H9 (cell line): Measurements from ENCODE around the gene SH3GL1. TPM values are rescaled to one million over a fixed set of nuclear protein-coding genes. Genes with fewer than 3 reads are reported as not detected.

Source experiments
- DNase-seq: peaks from one replicate; pipeline ENCODE4 v3.0.0-alpha.2; 2017
- H2AFZ ChIP-seq: one replicate; pipeline ENCODE4 v1.6.1; 2013; ENCODE audit warnings: mild to moderate bottlenecking, low read length, control low read depth, moderate library complexity
- H2AK5ac ChIP-seq: 2 replicates; pipeline ENCODE4 v1.6.1; 2013; ENCODE audit warnings: low read length, control low read depth, mixed read lengths; ENCODE audit not compliant: insufficient read length
- H2BK120ac ChIP-seq: one replicate; pipeline ENCODE4 v1.6.1; 2013; ENCODE audit warnings: low read depth, mild to moderate bottlenecking, low read length, control low read depth, inconsistent platforms; ENCODE audit not compliant: poor library complexity, severe bottlenecking
- H2BK12ac ChIP-seq: 2 replicates; pipeline ENCODE4 v1.6.1; 2013; ENCODE audit warnings: low read length, control low read depth, mixed read lengths, low read depth; ENCODE audit not compliant: insufficient read length
- H2BK15ac ChIP-seq: 2 replicates; pipeline ENCODE4 v1.6.1; 2013; ENCODE audit warnings: low read depth, low read length, control low read depth
- H2BK20ac ChIP-seq: one replicate; pipeline ENCODE4 v1.6.1; 2013; ENCODE audit warnings: low read depth, mild to moderate bottlenecking, low read length, control low read depth, inconsistent platforms; ENCODE audit not compliant: poor library complexity, severe bottlenecking
- H2BK5ac ChIP-seq: 2 replicates; pipeline ENCODE4 v1.6.1; 2013; ENCODE audit warnings: low read length, control low read depth, mixed read lengths; ENCODE audit not compliant: insufficient read length
- H3K14ac ChIP-seq: 2 replicates; pipeline ENCODE4 v1.6.1; 2013; ENCODE audit warnings: low read length, control low read depth; ENCODE audit not compliant: insufficient read depth
- H3K18ac ChIP-seq: 2 replicates; pipeline ENCODE4 v1.6.1; 2013; ENCODE audit warnings: low read depth, mild to moderate bottlenecking, mixed read lengths, low read length, control low read depth; ENCODE audit not compliant: insufficient read length
- H3K23ac ChIP-seq: 2 replicates; pipeline ENCODE4 v1.6.1; 2013; ENCODE audit warnings: low read length, control low read depth, mixed read lengths, low read depth; ENCODE audit not compliant: insufficient read length
- H3K23me2 ChIP-seq: 2 replicates; pipeline ENCODE4 v1.6.1; 2013; ENCODE audit warnings: low read depth, mild to moderate bottlenecking, mixed read lengths, low read length, control low read depth; ENCODE audit not compliant: insufficient read length, poor library complexity, severe bottlenecking
- H3K27ac ChIP-seq: 2 replicates; pipeline ENCODE4 v1.5.1; 2013; ENCODE audit warnings: low read length, control low read depth, mixed read lengths, low read depth; ENCODE audit not compliant: insufficient read length
- H3K27me3 ChIP-seq: 2 replicates; pipeline ENCODE4 v1.6.1; 2013; ENCODE audit warnings: low read length, control low read depth, inconsistent platforms; ENCODE audit not compliant: insufficient read depth
- H3K4ac ChIP-seq: 2 replicates; pipeline ENCODE4 v1.6.1; 2013; ENCODE audit warnings: low read depth, mild to moderate bottlenecking, control low read depth, inconsistent platforms, low read length, moderate library complexity
- H3K4me1 ChIP-seq: 2 replicates; pipeline ENCODE4 v1.6.1; 2013; ENCODE audit warnings: low read length, control low read depth, inconsistent platforms; ENCODE audit not compliant: insufficient read depth
- H3K4me2 ChIP-seq: 2 replicates; pipeline ENCODE4 v1.6.1; 2013; ENCODE audit warnings: low read length, control low read depth, mixed read lengths; ENCODE audit not compliant: insufficient read length, insufficient read depth
- H3K56ac ChIP-seq: 2 replicates; pipeline ENCODE4 v1.6.1; 2013; ENCODE audit warnings: low read depth, mild to moderate bottlenecking, mixed read lengths, low read length, control low read depth; ENCODE audit not compliant: insufficient read length
- H3K79me1 ChIP-seq: 2 replicates; pipeline ENCODE4 v1.6.1; 2013; ENCODE audit warnings: low read depth, mild to moderate bottlenecking, moderate library complexity, low read length, control low read depth, inconsistent platforms; ENCODE audit not compliant: insufficient read depth, poor library complexity, severe bottlenecking
- H3K79me2 ChIP-seq: 2 replicates; pipeline ENCODE4 v1.6.1; 2013; ENCODE audit warnings: low read length, control low read depth, inconsistent platforms; ENCODE audit not compliant: insufficient read depth
- H3K9ac ChIP-seq: 2 replicates; pipeline ENCODE4 v1.6.1; 2013; ENCODE audit warnings: low read length, control low read depth, mixed read lengths; ENCODE audit not compliant: insufficient read length; ENCODE audit errors: extremely low read depth
- H3K9me3 ChIP-seq: one replicate; pipeline ENCODE4 v1.6.1; 2013; ENCODE audit warnings: low read depth, low read length, inconsistent platforms; ENCODE audit not compliant: control insufficient read depth
- H3T11ph ChIP-seq: one replicate; pipeline ENCODE4 v1.6.1; 2013; ENCODE audit warnings: mild to moderate bottlenecking, low read length, control low read depth, inconsistent platforms
- H4K20me1 ChIP-seq: one replicate; pipeline ENCODE4 v1.6.1; 2013; ENCODE audit not compliant: control insufficient read depth, insufficient read length, insufficient read depth
- H4K5ac ChIP-seq: 2 replicates; pipeline ENCODE4 v1.6.1; 2013; ENCODE audit warnings: low read depth, mild to moderate bottlenecking, mixed read lengths, low read length, control low read depth; ENCODE audit not compliant: insufficient read length
- H4K8ac ChIP-seq: replicated peaks from 2 replicates; pipeline ENCODE4 v1.6.1; 2013; ENCODE audit warnings: low read length, control low read depth, mixed read lengths, low read depth; ENCODE audit not compliant: insufficient read length
- H4K91ac ChIP-seq: 2 replicates; pipeline ENCODE4 v1.6.1; 2013; ENCODE audit warnings: low read depth, mild to moderate bottlenecking, moderate library complexity, mixed read lengths, low read length, control low read depth; ENCODE audit not compliant: insufficient read length
- H3K27ac Mint-ChIP-seq, 3 experiments: 2 replicates in 2 of 3; 3 replicates in 1 of 3; pipeline ENCODE4 v1.8.0; 2020 to 2021; ENCODE audit warnings: mixed read lengths in 3 of 3, mild to moderate bottlenecking in 1 of 3, moderate library complexity in 1 of 3
- H3K27me3 Mint-ChIP-seq: 2 replicates; pipeline ENCODE4 v1.8.0; 2021; ENCODE audit warnings: low read depth, mild to moderate bottlenecking, moderate library complexity, mixed read lengths
- H3K36me3 Mint-ChIP-seq, 3 experiments: 2 replicates in 2 of 3; 3 replicates in 1 of 3; pipeline ENCODE4 v1.8.0; 2020 to 2021; ENCODE audit warnings: low read depth in 3 of 3, mixed read lengths in 3 of 3; ENCODE audit not compliant: insufficient read depth in 1 of 3
- H3K4me1 Mint-ChIP-seq, 2 experiments: 2 replicates each; pipeline ENCODE4 v1.8.0; 2020; ENCODE audit warnings: mixed read lengths in 2 of 2
- H3K4me3 Mint-ChIP-seq, 2 experiments: 2 replicates in 1 of 2; 3 replicates in 1 of 2; pipeline ENCODE4 v1.8.0; 2020 to 2021; ENCODE audit warnings: mild to moderate bottlenecking in 2 of 2, mixed read lengths in 2 of 2, moderate library complexity in 1 of 2
- H3K9me3 Mint-ChIP-seq, 2 experiments: 2 replicates in 1 of 2; 3 replicates in 1 of 2; pipeline ENCODE4 v1.8.0; 2020; ENCODE audit warnings: mild to moderate bottlenecking in 2 of 2, mixed read lengths in 2 of 2, moderate library complexity in 1 of 2
- CTCF ChIP-seq: fragments of 200-600 bp; sonication (generic); conservative IDR thresholded peaks from 3 replicates; pipeline ENCODE4 v1.8.0; 2021; ENCODE audit warnings: antibody characterized with exemption, mild to moderate bottlenecking
- WGBS: extraction: QIAGEN DNeasy Blood & Tissue Kit; methylation state at CpG from one replicate; pipeline ENCODE4 v1.1.7; 2013; ENCODE audit warnings: missing lambda C conversion rate, low lambda C conversion rate, mixed read lengths; ENCODE audit not compliant: insufficient read length; ENCODE audit errors: extremely low coverage; 5-methylcytosine and 5-hydroxymethylcytosine counted together
- total RNA-seq: library from RNA; stranded (reverse); gene quantifications from 2 replicates; pipeline ENCODE4 v1.2.1, GENCODE V29; 2021

SH3GL1 gene
- total RNA-seq, 1 experiment from 2014 or later: 85.5 TPM

- DNase-seq: peak; percentile 96
- Mint-ChIP-seq H3K4me3 (peak overlapping the region; percentile 57 to 87), H3K4me1 (peaks cover 10 to 15% of the 10 kb centered on the region in 2 experiments), H3K36me3 (peaks cover 2 to 23% (median 9%) of the 10 kb centered on the region in 3 experiments), H3K27ac (peak overlapping the region; percentile 71 to 98 (median 98)), H3K9me3 (no peaks in the 10 kb centered on the region), H3K27me3 (peaks cover 2% of the 10 kb centered on the region; the same call in 1 of the 2 replicates)
- no peak overlapping the region for H2BK5ac ChIP-seq
- H2BK15ac ChIP-seq: no peak overlapping the region
- peaks cover 2% of the 10 kb centered on the region; the same call in 1 of the 2 replicates for H3K4me1 ChIP-seq
- no CpG with 5 or more reads among the region's 30 CpGs for WGBS
- peak overlapping the region; percentile 74 for H3K4me2 ChIP-seq
- peaks cover 9% of the 10 kb centered on the region for H3K23me2 ChIP-seq
- no peak overlapping the region for H3K27ac ChIP-seq
- no peak overlapping the region for H4K8ac ChIP-seq
- no peaks in the 10 kb centered on the region for H3K27me3 ChIP-seq
- H2AFZ ChIP-seq: no peak overlapping the region
- H4K91ac ChIP-seq: no peak overlapping the region
- no peak overlapping the region for H3K14ac ChIP-seq
- H3K56ac ChIP-seq: no peak overlapping the region
- no peak overlapping the region for H3K4ac ChIP-seq
- no peak overlapping the region for H2BK12ac ChIP-seq
- no peaks in the 10 kb centered on the region for H3K79me2 ChIP-seq
- peak overlapping the region; percentile 29 for H3K18ac ChIP-seq
- H4K5ac ChIP-seq: no peak overlapping the region
- H3T11ph ChIP-seq: no peak overlapping the region
- no peak overlapping the region for H2BK20ac ChIP-seq
- no peak overlapping the region for H2BK120ac ChIP-seq
- H3K23ac ChIP-seq: no peak overlapping the region
- H3K9me3 ChIP-seq: no peaks in the 10 kb centered on the region
- no peak overlapping the region for H3K9ac ChIP-seq
- H4K20me1 ChIP-seq: no peaks in the 10 kb centered on the region
- H2AK5ac ChIP-seq: no peak overlapping the region
- TF ChIP-seq CTCF: no peak
- no peaks in the 10 kb centered on the region for H3K79me1 ChIP-seq
These were observed 73.0 kb downstream of the SH3GL1 start for GRCh38 chr19:4327252-4327876.
